GM21576 (cell line): Measurements from ENCODE around the gene LRRC74A.

Source experiments
- ATAC-seq: cut with Tn5 transposase; IDR thresholded peaks from one replicate; pipeline ENCODE4 v1.9.1; 2021; ENCODE audit warnings: mild to moderate bottlenecking, moderate library complexity; ENCODE audit not compliant: unreplicated experiment

Gene LRRC74A

GRCh38 chr14:76918256-76918781 lies 92.1 kb downstream of the LRRC74A start:
- ATAC-seq = no peak

GRCh38 chr14:76918782-76919394 lies 92.7 kb downstream of the LRRC74A start:
- ATAC-seq = no peak
